ENCODE results near the gene SECTM1.

- no peak for TF ChIP-seq CTCF (IDR thresholded peaks at IDR 0.05)
- TF ChIP-seq EZH2 (IDR thresholded peaks at IDR 0.05): no peak
Measured at GRCh38 chr17:82334204-82334621, 647 bp upstream of the SECTM1 start.

All from neural progenitor cell (in vitro differentiated cells).